HEK293T (cell line): Measurements from ENCODE around the gene PXDN.

Experiments
- ARNT ChIP-seq: fragments of 450-650 bp; IDR thresholded peaks from 2 replicates; pipeline ENCODE4 v1.6.1; 2017; ENCODE audit warnings: mild to moderate bottlenecking
- BHLHE40 ChIP-seq: fragments of 450-650 bp; IDR thresholded peaks from 2 replicates; pipeline ENCODE4 v1.6.1; 2016; ENCODE audit warnings: mild to moderate bottlenecking, moderate library complexity, borderline replicate concordance
- CTBP1 ChIP-seq: fragments of 450-650 bp; IDR thresholded peaks from 2 replicates; pipeline ENCODE4 v1.6.1; 2016; ENCODE audit warnings: borderline replicate concordance
- ELF4 ChIP-seq: fragments of 450-650 bp; IDR thresholded peaks from 2 replicates; pipeline ENCODE4 v1.6.1; 2017; ENCODE audit warnings: antibody characterized with exemption
- FOXA1 ChIP-seq: fragments of 450-650 bp; IDR thresholded peaks from 2 replicates; pipeline ENCODE4 v1.6.1; 2016; ENCODE audit warnings: mild to moderate bottlenecking
- FOXK2 ChIP-seq: fragments of 450-650 bp; IDR thresholded peaks from 2 replicates; pipeline ENCODE4 v1.6.1; 2016; ENCODE audit warnings: mild to moderate bottlenecking
- FOXM1 ChIP-seq: fragments of 450-650 bp; IDR thresholded peaks from 2 replicates; pipeline ENCODE4 v1.6.1; 2017; ENCODE audit warnings: mild to moderate bottlenecking, borderline replicate concordance
- L3MBTL2 ChIP-seq: fragments of 450-650 bp; conservative IDR thresholded peaks from 2 replicates; pipeline ENCODE4 v1.6.1; 2016; ENCODE audit warnings: mild to moderate bottlenecking
- NFRKB ChIP-seq: fragments of 450-650 bp; IDR thresholded peaks from 2 replicates; pipeline ENCODE4 v1.6.1; 2016; ENCODE audit warnings: mild to moderate bottlenecking, moderate library complexity
- SP1 ChIP-seq: fragments of 450-650 bp; IDR thresholded peaks from 2 replicates; pipeline ENCODE4 v1.6.1; 2017
- SUZ12 ChIP-seq: fragments of 450-650 bp; IDR thresholded peaks from 2 replicates; pipeline ENCODE4 v1.6.1; 2016; ENCODE audit warnings: mild to moderate bottlenecking
- TARDBP ChIP-seq: fragments of 450-650 bp; IDR thresholded peaks from 2 replicates; pipeline ENCODE4 v1.6.1; 2016
- ZNF384 ChIP-seq: fragments of 450-650 bp; IDR thresholded peaks from 2 replicates; pipeline ENCODE4 v1.6.1; 2016
- TF ChIP-seq, protein P1 (sequence below): fragments of 450-650 bp; IDR thresholded peaks from 2 replicates; pipeline ENCODE4 v1.6.1; 2016

DNA sequence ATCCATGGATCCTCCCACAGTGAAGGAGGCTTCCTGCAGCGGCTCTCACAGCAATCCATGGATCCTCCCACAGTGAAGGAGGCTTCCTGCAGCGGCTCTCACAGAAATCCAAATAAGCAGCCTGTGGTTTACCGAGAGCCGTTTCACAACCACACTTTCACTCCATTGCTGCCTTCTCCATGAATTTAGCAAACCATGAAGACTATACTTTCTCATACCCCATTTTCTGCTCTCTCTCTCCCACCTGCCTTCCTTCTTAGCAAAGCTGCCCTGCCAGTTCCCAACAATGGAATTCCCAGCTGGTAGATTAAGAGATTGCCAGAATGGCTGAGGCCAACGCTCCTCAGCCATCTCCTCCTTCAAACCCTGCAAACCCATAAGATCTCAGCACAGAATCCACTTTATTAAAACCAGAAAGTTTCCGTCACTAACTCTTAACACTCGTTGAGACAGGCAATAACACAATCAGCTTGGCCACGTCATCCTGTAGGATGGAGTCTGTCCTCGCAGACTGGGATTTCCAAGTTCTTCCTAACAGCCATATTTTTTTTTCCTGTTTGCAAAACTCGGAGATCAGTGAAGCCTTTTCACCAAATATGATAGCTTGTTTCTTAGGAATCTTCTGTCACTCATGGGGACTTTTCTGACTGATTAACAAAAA, 162.2 kb downstream of the PXDN start:
- no peak for TF ChIP-seq FOXK2
- TF ChIP-seq TARDBP, result no peak
- TF ChIP-seq L3MBTL2, result no peak
- TF ChIP-seq ARNT, result no peak
- TF ChIP-seq ELF4, result no peak
- TF ChIP-seq SP1, result no peak
- no peak for TF ChIP-seq SUZ12
- TF ChIP-seq FOXM1, result no peak
- TF ChIP-seq, protein P1, sequence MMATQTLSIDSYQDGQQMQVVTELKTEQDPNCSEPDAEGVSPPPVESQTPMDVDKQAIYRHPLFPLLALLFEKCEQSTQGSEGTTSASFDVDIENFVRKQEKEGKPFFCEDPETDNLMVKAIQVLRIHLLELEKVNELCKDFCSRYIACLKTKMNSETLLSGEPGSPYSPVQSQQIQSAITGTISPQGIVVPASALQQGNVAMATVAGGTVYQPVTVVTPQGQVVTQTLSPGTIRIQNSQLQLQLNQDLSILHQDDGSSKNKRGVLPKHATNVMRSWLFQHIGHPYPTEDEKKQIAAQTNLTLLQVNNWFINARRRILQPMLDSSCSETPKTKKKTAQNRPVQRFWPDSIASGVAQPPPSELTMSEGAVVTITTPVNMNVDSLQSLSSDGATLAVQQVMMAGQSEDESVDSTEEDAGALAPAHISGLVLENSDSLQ, result no peak
- no peak for TF ChIP-seq BHLHE40
- no peak for TF ChIP-seq ZNF384
- TF ChIP-seq FOXA1, result no peak
- TF ChIP-seq NFRKB, result no peak
- no peak for TF ChIP-seq CTBP1
